ENCODE results near the gene DTD1. TPM values are rescaled to one million over a fixed set of nuclear protein-coding genes. Genes with fewer than 3 reads are reported as not detected.

Gene DTD1
- total RNA-seq, 6 experiments from 2014 or later = 5.4 to 21.2 (median 7.5) TPM

- WGBS (ENCODE audit: insufficient coverage, low coverage, low lambda C conversion rate, missing lambda C conversion rate) = 4% methylated on average over 6 of the region's 6 CpGs
- DNase-seq = no peak
- TF ChIP-seq POLR2A (IDR thresholded peaks at IDR 0.05) = no peak
- TF ChIP-seq, protein P1, sequence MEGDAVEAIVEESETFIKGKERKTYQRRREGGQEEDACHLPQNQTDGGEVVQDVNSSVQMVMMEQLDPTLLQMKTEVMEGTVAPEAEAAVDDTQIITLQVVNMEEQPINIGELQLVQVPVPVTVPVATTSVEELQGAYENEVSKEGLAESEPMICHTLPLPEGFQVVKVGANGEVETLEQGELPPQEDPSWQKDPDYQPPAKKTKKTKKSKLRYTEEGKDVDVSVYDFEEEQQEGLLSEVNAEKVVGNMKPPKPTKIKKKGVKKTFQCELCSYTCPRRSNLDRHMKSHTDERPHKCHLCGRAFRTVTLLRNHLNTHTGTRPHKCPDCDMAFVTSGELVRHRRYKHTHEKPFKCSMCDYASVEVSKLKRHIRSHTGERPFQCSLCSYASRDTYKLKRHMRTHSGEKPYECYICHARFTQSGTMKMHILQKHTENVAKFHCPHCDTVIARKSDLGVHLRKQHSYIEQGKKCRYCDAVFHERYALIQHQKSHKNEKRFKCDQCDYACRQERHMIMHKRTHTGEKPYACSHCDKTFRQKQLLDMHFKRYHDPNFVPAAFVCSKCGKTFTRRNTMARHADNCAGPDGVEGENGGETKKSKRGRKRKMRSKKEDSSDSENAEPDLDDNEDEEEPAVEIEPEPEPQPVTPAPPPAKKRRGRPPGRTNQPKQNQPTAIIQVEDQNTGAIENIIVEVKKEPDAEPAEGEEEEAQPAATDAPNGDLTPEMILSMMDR (IDR thresholded peaks at IDR 0.05) = no peak
- Histone ChIP-seq H3K27ac (peak overlapping the region; percentile 31 to 77 (median 70)), H3K36me3 (peaks cover 3 to 17% (median 7%) of the 10 kb centered on the region in 4 donors), H3K4me1 (peaks cover 0 to 6% (median 2%) of the 10 kb centered on the region in 4 donors), H3K4me3 (peak overlapping the region; percentile 69 to 75 (median 73)), H3K9me3 (no peaks in the 10 kb centered on the region), H3K27me3 (no peaks in the 10 kb centered on the region)
- intact Hi-C loops (cut with DNase I) = no loop called here
- peak; percentile 21 to 42 (median 40) for ATAC-seq
Measured at GRCh38 chr20:18567739-18568091, 20.1 kb upstream of the DTD1 start.

DNA sequence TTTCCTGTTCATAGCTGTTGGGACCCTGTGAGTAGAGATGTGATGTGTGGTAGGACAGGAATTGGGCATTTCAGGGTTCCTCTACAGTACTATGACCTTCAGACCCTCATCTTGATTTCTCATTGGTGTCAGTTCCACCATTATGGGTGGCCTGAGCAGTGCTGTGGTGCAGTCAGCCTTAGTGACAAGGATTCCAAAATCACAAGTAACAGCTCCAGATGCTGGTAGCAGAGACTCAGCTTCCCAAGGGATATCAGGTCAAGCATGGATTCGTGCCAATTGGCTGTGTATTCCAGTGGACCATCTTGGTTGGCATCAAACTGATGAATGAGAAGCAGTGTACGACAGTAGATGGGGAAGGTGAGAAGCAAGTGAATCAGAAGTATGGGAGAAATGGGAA is 16.8 kb upstream of the DTD1 start:
- no peak for ATAC-seq
- Histone ChIP-seq H3K4me3 (no peak overlapping the region), H3K27me3 (no peaks in the 10 kb centered on the region), H3K27ac (no peak overlapping the region), H3K9me3 (no peaks in the 10 kb centered on the region), H3K4me1 (peaks cover 0 to 6% (median 2%) of the 10 kb centered on the region in 4 donors), H3K36me3 (peaks cover 3 to 17% (median 7%) of the 10 kb centered on the region in 4 donors)
- 85% methylated on average over 2 of the region's 2 CpGs for WGBS (ENCODE audit: insufficient coverage, low coverage, low lambda C conversion rate, missing lambda C conversion rate)
- intact Hi-C loops (cut with DNase I) = no loop called here
- no peak for DNase-seq
- TF ChIP-seq POLR2A (IDR thresholded peaks at IDR 0.05) = no peak
- TF ChIP-seq, protein P1 (IDR thresholded peaks at IDR 0.05) = no peak

GRCh38 chr20:18571578-18571977 is 16.3 kb upstream of the DTD1 start:
- no peak overlapping the region for H3K27ac ChIP-seq
- DNase-seq (no peak), ATAC-seq (no peak)
- no peaks in the 10 kb centered on the region for H3K9me3 ChIP-seq
- intact Hi-C loops (cut with DNase I) = no loop called here
- TF ChIP-seq POLR2A (IDR thresholded peaks at IDR 0.05) = no peak
- TF ChIP-seq, protein P1 (IDR thresholded peaks at IDR 0.05) = no peak
- whole genome bisulfite sequencing (ENCODE audit: insufficient coverage, low coverage, low lambda C conversion rate, missing lambda C conversion rate) = 73% methylated on average over 2 of the region's 2 CpGs
- H3K4me1 ChIP-seq = peaks cover 0 to 6% (median 2%) of the 10 kb centered on the region in 4 donors
- no peak overlapping the region for H3K4me3 ChIP-seq
- H3K36me3 ChIP-seq = peaks cover 3 to 17% (median 7%) of the 10 kb centered on the region in 4 donors
- H3K27me3 ChIP-seq = no peaks in the 10 kb centered on the region

DNA sequence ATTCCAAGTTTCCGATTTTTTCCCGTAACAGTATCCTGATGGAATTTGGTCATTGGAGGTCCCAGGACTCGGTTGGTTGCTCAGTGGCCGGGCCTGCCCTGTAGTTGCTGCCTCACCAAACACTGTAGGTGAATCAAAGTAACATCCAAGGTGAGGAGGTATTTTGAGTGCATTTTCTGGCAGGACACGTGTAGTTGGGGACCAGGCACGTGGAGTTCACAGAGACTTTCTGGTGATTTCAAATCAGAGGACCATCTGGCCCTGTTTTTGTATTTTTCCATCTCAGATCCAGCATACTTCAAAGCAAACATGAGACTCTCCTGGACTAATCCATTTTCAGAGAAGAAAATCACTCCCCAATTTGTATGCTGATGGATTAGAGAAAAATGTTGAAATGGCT is 9.9 kb upstream of the DTD1 start:
- no peak overlapping the region for H3K4me3 ChIP-seq
- H3K9me3 ChIP-seq = no peaks in the 10 kb centered on the region
- no peaks in the 10 kb centered on the region for H3K27me3 ChIP-seq
- H3K36me3 ChIP-seq = no peaks in the 10 kb centered on the region
- no peak for DNase-seq
- intact Hi-C loops (cut with DNase I) = no loop called here
- TF ChIP-seq, protein P1 (IDR thresholded peaks at IDR 0.05) = no peak
- TF ChIP-seq POLR2A (IDR thresholded peaks at IDR 0.05) = no peak
- H3K27ac ChIP-seq = no peak overlapping the region
- no peaks in the 10 kb centered on the region for H3K4me1 ChIP-seq
- no peak for ATAC-seq
- WGBS (ENCODE audit: insufficient coverage, low coverage, low lambda C conversion rate, missing lambda C conversion rate) = 71% methylated on average over 3 of the region's 6 CpGs

- H3K4me1 ChIP-seq = no peaks in the 10 kb centered on the region
- DNase-seq (no peak), ATAC-seq (no peak)
- H3K4me3 ChIP-seq = no peak overlapping the region
- H3K27ac ChIP-seq = no peak overlapping the region
- H3K27me3 ChIP-seq = no peaks in the 10 kb centered on the region
- H3K9me3 ChIP-seq = no peaks in the 10 kb centered on the region
- intact Hi-C loops (cut with DNase I) = no loop called here
- WGBS (ENCODE audit: insufficient coverage, low coverage, low lambda C conversion rate, missing lambda C conversion rate) = 45% methylated on average over 6 of the region's 6 CpGs
- no peaks in the 10 kb centered on the region for H3K36me3 ChIP-seq
- TF ChIP-seq POLR2A (IDR thresholded peaks at IDR 0.05) = no peak
- TF ChIP-seq, protein P1 (IDR thresholded peaks at IDR 0.05) = no peak
Measured at GRCh38 chr20:18578581-18578980, 9.3 kb upstream of the DTD1 start.
